NCI-H345 (cell line): ENCODE measurements around the gene NCAM1.
A peak's percentile ranks its signal among the peaks of the same experiment; 100 is the strongest.

Source experiments
- DNase-seq: peaks from one replicate; lab custom pipeline; 2025; lab: John Stamatoyannopoulos, UW

Gene NCAM1

DNA sequence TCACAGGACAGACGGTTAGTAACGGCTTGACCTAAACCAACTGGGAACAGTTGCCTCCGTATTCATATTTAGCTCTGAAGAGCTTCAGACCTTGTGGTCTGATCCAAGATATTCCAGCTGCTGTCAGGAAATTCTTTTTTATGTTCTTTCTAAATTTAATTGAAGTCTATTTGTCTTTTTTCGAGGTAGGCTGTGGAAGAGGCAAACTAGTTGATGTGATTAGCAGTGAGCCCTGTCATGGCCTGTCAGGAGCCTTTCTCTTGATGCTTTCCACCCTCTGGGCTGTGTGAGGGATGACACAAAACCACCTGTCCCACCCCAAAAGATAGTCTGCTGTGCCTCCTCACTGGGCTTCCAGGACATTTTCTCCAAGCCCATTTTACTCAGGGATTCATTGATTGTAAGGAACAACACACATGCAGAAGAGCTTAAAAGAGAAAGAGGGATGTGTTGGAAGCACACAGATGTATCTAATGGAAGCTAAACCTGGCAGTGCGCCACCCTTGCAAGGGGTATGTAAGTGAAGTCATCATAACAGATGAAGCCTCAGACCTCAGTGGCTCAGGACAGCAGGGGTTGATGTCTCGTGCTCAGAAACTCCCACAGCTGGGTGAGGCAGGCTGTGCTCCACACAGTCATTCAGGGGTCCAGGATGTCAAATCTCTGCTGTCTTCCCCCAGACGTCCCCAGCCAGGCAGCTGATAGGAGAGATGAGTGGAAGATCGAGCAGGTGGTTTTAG is 170.0 kb downstream of the NCAM1 start:
- no peak for DNase-seq

DNA sequence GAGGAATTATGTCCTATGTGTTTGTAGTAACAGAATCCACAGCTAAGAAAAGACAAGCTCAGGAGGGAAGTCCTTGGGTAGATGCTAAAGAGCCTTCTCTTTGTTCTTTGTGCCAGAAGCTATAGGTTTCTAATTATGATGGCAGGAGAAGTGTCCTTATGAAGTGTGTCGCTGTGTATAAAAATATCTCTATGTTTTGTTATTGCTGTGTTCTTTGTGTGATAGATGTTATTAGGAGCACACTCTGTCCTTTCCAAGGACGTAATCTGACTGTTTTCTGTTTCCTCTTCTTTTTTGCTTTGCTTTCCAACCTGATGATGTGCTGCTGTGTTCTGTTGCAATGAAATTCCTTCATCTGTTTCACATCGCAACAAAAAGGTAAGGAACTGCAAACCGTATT is 171.9 kb downstream of the NCAM1 start:
- no peak for DNase-seq

DNA sequence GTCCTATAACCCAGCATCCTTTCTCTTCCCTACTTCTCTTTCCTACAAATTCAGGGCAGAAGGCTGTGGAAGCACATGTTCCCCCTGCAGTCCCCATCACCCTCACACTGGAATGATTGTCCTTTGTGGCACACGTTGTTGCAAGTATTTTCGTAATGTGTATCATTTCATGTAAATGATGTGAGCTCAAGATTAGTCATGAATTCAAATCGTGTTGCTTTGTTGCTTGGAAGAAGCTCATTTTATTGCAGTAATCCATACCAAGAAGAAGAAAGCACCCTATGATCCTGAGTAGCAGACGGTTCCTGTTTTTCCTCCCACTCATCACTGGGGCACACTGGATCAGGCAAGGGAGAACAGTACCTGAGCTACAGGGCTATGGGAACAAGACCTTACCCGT is 173.4 kb downstream of the NCAM1 start:
- DNase-seq, result no peak

DNA sequence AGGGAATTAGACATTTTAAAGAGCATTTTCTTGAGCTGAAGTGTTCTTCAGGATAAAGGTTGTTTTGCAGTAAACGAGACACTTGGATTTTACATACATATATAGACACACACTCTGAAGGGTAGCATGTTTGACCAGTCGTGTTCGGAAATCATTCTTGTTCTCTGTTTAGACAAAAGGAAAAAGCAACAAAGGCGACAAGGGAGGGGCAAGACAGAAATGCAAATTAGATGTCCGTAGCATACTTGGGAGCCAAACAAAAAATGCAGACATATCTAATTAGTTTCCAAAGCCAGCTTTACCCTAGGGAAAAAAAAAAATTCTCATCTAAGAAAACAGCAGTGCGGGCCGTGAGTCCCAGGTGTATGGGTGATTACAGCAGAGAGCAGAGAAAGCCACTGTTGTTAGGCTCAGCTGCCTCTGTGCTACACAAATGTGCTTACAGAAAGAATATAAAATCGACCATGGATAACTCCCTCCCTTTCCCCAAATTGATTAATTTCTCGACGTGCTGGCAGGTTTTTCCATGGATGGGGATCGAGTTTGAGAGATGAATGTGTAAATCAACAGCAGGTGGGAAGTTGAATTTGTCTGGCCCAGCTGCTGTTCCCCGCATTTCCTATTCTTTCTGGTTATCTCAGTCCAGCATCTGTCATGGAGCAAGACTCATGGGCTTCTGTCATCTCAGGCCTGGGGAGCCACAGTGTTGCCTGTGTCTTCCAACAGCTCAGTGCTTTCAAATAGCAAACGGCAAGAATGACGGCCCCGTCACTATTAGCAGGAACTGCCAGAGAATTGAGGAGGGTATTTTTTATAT is 176.7 kb downstream of the NCAM1 start:
- DNase-seq, result peak; percentile 56

DNA sequence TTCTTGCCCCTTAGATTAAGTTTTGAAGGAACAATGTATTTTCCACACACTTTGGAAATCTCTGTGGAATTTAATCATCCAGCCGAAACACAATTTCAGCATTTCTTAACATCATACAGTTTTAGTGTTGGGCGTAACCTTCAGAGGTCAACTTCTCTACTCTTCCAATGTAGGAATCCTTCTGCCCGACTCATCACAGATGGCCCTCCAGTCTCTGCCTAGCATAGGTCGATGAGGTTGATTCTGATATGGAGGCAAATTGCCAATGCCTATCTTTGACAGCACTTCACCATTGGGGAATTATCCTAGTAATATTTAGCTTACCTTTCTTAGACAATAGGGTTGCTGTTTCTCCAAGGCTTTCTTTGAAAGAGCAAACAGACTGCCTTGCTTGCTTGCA is 177.5 kb downstream of the NCAM1 start:
- no peak for DNase-seq

DNA sequence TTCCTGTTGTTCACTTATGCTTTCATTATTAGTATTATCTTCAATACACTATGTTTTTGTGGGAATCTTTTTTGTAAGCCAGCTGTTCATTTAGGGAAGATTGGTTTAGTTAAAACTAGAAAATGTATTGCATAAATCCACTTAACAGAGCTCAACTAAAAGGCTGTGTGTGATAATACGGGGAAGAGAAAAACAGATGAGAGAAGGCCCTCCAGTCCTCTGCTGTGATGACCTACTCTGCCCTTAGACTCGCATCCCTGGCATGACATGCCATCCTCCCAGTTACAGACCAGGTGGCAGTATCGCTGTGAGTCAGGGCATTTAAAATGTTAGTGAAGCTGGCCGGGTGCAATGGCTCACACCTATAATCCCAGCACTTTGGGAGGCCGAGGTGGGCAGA is 179.8 kb downstream of the NCAM1 start:
- no peak for DNase-seq

DNA sequence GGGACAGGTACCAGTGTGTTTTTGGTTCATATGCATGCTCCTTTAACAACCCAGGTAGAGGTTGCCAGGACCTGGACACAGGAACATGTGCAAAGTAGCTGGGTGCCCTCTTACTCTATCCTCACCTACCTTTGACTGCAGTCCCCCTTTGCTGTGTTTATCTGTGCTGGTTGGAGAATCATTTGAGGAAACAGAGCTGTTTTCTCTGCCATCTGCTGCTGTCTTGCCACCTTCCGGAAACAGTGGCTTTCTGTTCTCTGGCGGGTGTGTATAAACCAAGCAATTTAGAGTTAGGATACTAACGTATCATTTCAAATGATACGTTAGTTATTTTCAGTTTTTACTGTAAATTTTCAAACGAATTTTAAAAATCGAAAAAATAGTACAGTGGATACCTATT is 181.3 kb downstream of the NCAM1 start:
- DNase-seq, result no peak

DNA sequence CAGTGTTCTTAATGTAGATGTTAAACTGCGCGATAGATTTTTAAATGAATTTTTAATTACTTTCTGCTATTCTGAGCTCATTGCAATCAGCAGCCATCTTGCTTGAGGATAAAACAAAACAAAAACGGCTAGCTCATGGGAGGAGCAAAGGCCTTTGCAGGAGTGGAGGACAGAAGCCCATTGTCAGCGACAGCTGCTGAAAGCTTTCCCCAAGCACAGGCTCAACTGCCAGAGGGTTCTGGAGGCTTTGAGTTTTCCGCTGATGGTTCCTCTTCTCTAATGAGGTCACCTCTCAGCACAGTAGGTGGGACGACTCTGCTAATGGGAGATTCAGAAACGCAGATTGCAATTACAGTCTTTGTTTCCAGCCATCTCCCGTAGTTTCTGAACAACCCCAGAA is 186.0 kb downstream of the NCAM1 start:
- no peak for DNase-seq

DNA sequence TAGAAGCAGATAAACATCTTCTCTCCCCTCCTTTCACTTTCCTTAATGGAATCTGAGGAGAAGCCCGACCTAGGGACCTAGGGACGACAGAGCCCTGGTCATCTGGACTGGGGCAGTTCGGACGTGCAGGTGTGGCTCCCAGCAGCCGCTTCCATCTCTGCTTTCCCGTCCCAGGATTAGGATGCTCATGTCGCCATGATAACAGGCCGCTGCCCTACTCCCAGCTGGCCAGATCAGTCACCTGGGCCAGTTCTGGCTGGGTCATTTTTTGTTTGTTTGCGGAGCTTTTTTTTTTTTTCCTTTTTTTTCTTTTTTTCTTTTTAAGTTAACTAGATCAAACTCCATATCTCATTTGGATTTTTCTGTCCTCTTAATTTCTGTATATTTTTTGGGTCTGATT is 186.9 kb downstream of the NCAM1 start:
- no peak for DNase-seq

DNA sequence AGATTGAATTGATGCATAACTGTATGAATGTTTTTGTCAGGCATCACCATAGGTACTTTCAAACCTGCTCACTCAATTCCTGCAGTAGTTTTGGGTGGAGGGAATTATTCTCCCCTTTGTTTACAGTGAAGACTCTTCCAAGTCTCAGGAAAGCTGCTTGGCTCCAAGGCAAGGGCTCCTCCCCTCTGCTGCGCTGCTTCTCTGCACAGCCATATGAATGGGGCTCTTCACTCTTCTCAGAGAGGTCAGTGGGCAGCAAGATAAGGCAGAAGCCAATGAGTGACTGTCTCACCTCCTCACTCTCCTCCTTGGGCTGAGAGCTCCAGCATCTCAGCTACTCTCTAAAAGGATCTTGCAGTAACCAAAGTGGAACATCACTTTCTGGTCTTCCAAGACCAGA is 187.4 kb downstream of the NCAM1 start:
- DNase-seq, result no peak

DNA sequence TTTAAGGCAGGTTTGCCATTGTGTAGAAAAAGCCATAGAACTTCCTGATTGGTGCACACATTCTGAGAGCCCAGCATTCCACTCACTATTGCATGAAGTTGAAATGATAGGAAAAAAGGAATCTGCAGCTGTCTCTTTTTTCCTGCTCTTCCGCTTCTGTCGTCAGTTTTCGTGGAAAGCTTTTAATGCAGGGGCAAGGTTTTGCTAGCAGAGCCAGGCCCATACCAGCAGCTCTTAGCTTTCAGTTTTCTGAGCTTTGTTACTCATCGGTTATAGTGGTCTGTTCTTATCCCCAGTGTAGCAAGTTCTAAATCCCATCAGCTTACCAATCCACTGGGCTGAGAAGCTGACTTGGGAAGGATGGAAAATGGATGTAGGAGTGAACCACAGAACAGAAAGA is 190.3 kb downstream of the NCAM1 start:
- DNase-seq, result no peak

DNA sequence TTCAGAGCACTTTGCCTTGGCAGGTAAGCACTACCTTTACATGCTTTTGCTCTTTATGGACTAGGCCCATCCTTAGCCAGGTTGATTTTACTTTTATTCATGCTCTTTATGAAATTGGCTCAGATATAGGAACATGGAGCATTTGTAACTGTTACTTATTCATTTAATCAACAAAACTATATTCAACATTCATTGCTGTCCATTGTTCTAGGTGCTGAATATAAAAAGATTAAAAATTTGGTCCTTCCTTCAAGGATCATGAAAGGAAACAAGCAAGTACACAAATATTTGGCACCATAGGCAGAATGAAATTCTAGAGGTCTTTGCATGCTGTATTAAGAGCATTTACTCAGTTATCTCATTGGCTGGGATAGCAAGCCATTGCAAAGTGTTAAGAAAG is 191.3 kb downstream of the NCAM1 start:
- no peak for DNase-seq

DNA sequence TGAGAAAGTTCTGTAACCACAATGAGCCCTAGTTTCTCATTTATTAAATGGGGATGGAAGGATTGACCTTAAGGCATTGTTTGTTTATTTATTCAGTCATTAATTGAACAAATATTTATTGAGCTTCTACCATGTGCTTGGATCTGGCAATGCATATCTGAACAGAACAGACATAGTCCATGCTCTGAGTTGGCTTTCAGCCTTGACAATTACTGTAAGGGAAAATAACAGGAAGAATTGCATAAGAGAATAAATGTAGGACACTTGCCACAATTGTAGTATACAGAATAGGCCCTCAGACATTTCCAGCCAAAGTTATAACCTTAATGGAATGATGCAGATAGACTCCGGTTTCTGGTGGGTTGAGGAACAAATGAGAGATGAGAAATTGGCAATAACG is 192.6 kb downstream of the NCAM1 start:
- no peak for DNase-seq

DNA sequence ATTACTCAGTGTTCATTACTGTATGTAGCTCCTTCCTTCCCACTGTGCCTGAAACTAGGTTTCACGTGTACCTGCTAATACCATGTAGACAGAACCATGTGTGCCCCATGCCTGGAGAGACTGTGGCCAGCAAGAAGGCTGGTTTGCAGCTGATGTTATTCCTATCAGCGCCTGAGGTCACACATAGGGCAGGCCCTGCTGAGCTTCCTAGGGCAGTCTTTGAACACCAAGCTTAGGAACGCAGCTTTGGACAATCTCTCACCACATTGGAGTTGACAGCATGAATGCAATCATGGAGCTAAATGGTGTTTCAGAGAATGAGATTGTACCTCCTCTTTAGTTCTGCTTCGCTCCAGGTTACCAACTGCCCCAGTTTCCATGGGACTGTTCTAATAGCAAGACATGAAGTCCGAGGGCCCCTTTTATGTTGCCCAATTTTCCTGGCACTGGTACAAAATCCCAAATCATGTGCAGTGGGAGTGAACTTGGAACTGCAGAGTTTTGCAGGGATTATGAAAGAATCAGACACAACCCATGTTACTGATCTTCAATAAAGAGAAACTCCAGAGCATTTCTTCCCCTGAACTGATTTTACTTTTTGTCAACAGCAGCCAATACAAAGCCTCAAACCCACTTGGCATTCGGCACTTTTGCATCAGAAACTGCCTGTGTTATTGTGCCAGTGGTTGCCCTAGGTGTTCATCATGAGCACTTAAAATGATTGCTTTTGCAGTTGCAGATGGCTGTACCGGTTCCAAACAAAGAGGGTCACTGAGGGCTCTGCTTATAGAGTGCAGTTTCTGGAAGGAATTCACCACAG is 199.0 kb downstream of the NCAM1 start:
- peak; percentile 42 for DNase-seq

DNA sequence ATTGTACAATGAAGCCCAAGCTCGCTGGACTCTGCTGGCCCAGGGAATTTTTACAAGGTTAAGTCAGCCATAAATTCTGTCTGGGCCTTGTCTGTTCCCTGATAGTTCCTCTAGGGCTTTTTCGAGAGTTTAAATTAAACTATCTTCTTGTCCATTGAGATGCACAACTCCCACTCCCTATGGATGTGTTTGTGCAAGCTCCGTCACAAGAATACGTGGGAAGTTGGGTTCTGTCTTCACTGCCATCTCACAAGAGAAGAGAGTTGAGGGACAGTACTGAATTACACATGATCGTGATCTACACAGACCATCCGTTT is 199.5 kb downstream of the NCAM1 start:
- no peak for DNase-seq

DNA sequence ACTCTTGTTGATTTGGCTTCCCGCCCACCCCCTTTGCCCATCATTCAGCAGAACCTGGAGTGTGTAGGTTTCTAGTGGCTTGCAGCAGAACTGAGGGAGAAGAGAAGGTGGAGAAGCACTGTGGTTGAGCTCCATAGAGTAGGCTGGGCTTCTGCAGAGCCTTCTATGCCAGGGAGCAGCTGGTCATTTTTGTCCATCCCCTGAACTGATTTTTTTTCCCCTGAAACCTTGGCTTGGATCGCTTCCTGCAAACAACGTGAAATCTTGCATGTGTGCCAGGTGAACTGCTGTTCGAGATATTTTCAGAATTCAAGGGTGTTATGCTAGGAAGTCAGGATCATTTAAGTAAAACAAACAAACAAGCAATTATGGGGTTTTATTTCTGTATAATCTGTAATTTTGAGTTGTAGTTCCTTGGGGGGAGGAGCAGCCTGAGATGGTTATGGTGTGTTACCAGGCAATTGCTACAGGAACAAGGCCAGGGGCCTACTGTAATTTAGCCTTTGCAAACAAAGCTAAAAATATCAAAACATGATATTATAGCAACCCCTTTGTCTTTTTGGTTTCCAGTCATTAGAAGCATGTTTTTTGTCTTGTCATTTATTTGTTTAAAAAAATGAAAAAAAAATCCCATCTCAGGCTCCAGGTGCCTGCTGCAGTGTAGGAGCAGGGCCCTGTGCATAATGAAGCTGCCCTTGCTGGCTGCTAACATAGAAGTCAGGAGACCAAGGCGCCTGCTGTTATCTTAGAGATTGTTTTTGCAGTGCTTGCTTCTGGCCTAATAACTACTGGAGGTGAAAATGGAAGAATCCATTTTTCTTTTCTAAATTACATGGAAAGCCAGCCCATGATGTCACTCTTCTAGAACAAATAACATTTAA is 200.7 kb downstream of the NCAM1 start:
- peak; percentile 51 for DNase-seq

DNA sequence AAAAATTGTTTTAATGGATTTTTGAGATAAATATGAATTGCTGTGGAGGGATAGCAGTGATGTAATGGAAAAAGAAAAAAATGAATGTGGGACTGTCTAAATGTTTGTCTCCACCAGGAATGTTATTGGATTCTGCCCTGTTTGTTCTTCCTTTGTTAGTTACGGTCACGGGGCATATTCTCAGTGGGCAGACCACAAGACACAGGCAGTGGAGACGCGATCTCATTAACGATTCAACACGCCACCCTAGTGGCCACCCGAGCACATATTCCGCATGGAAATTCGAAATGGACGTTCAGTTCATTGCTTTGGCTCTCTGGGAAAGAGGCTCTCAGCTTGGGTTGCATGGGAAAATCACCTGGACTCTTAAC is 201.4 kb downstream of the NCAM1 start:
- DNase-seq, result no peak

DNA sequence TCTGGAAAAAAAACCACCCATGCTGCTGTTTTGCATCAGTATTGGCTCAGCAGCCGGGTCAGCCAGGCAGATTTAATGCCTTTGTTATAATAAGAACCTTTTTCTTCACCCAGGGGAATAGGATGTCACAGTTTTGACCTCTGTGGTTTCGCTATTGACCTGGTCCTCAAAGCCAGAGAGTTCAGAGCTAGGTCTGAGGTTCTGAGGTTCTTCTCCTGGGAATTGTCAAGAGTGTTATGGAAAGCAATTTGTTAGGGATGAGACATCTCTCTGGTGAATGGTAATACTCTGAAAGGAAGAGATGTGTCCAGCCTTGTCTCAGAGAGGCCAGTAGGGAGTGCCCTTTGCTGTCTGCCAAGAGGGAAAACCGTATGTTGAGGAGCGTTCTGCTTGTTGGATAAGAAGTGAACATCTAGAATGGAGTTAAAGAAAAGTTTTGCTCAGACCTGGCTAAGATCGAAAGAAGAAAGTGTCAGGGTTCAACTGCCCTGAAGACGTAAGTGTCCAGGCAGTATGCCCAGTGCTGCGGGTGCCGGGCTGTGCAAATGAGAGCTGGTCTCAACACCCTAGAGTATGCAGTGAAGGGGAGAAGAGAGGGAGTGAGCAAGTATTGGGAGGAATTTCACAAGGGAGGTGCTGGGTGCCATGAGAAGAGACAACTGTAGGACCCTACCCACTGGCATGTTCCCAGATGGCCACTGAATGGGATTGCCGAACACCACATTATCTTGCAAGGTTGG is 202.2 kb downstream of the NCAM1 start:
- no peak for DNase-seq

DNA sequence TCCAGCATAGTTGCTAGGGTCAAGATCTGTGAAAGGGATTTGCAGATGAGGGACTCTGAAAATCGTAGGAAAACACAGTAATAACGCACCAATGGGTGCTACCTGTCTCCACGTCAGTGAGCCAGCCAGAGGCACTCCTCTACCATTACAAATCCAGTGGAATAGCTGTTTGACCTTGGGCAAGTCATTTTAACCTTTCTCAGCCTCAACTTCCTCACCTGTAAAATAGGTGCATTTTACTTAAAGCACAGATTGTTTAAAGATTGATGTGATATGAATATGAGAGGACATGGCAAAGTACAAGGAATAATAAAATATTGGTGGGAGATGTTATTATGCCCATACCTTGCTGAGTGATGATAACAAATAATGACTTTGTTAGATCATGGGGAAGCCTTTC is 205.1 kb downstream of the NCAM1 start:
- no peak for DNase-seq

DNA sequence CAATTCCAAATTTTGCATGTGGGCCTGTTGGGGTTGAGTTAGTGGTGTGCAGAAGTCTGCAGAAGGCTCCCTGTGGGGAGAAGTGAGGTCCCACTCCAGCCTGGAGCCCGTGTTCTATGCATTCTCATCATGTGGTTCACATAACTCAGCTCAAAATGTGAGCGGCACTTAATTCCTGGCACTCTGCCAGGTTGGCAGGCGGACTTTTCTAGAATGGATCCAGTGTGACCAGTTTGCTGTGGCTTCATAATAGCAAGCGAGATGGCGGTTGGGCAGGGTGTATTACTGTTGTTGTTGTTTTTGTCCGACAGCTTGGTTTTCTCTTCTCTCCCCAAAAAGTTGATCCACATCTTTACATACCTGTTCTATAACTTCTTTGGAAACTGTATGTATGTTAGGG is 206.4 kb downstream of the NCAM1 start:
- DNase-seq, result no peak
